Type B pancreatic cell (in vitro differentiated cells): ENCODE results near the gene TGFBR3L. TPM values are rescaled to one million over a fixed set of nuclear protein-coding genes. Genes with fewer than 3 reads are reported as not detected.
"Not testable (repeated sequence)": the region's sequence is repeated elsewhere in the genome, so short reads cannot be mapped to it uniquely, and the experiment has no call there.

ENCODE experiments used
- DNase-seq: peaks from one replicate; pipeline ENCODE4 v3.0.0; 2021; ENCODE audit warnings: mixed read lengths; ENCODE audit not compliant: unreplicated experiment; ENCODE audit errors: extremely low spot score
- H3K27ac Mint-ChIP-seq: 2 replicates; pipeline ENCODE4 v1.8.0; 2021; ENCODE audit warnings: mild to moderate bottlenecking, mixed read lengths
- H3K27me3 Mint-ChIP-seq: 2 replicates; pipeline ENCODE4 v1.8.0; 2021; ENCODE audit warnings: mixed read lengths
- H3K36me3 Mint-ChIP-seq: 2 replicates; pipeline ENCODE4 v1.8.0; 2021; ENCODE audit warnings: mixed read lengths
- H3K4me1 Mint-ChIP-seq: one replicate; pipeline ENCODE4 v1.8.0; 2021; ENCODE audit warnings: mixed read lengths; ENCODE audit not compliant: unreplicated experiment
- H3K4me3 Mint-ChIP-seq: 2 replicates; pipeline ENCODE4 v1.8.0; 2021; ENCODE audit warnings: mild to moderate bottlenecking, mixed read lengths
- H3K9me3 Mint-ChIP-seq: 2 replicates; pipeline ENCODE4 v1.8.0; 2021; ENCODE audit warnings: mixed read lengths
- total RNA-seq: library from RNA; stranded (reverse); gene quantifications from 2 replicates; pipeline ENCODE4 v1.2.1, GENCODE V29; 2021; ENCODE audit warnings: low replicate concordance
- TF ChIP-seq, protein P1 (sequence below): fragments of 200-600 bp; sonication (generic); conservative IDR thresholded peaks from 2 replicates; pipeline ENCODE4 v1.5.0; 2021; ENCODE audit warnings: antibody characterized with exemption, mild to moderate bottlenecking

The TGFBR3L gene
- total RNA-seq, 1 donor from 2014 or later = 1.1 TPM

DNA sequence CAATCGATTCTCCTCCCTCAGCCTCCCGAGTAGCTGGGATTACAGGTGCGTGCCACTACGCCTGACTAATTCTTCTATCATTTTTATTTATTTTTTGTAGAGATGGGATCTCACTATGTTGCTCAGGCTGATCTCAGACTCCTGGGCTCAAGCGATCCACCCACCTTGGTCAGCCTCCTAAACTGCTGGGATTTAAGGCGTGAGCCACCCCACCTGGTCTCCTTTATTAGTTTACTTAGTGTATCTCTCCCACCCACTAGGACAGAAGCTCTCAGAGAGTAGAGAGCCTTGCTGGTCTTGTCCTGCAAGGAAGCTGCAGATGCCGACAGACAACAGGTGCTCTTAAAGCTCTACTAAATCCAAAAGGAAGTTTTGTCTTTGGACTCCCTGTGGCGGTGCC lies 28.8 kb upstream of the TGFBR3L start:
- no peak for DNase-seq
- TF ChIP-seq, protein P1, sequence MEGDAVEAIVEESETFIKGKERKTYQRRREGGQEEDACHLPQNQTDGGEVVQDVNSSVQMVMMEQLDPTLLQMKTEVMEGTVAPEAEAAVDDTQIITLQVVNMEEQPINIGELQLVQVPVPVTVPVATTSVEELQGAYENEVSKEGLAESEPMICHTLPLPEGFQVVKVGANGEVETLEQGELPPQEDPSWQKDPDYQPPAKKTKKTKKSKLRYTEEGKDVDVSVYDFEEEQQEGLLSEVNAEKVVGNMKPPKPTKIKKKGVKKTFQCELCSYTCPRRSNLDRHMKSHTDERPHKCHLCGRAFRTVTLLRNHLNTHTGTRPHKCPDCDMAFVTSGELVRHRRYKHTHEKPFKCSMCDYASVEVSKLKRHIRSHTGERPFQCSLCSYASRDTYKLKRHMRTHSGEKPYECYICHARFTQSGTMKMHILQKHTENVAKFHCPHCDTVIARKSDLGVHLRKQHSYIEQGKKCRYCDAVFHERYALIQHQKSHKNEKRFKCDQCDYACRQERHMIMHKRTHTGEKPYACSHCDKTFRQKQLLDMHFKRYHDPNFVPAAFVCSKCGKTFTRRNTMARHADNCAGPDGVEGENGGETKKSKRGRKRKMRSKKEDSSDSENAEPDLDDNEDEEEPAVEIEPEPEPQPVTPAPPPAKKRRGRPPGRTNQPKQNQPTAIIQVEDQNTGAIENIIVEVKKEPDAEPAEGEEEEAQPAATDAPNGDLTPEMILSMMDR = no peak
- peaks cover 11% of the 10 kb centered on the region for H3K27me3 Mint-ChIP-seq
- H3K4me1 Mint-ChIP-seq = no peaks in the 10 kb centered on the region
- H3K4me3 Mint-ChIP-seq = no peak overlapping the region
- no peaks in the 10 kb centered on the region for H3K36me3 Mint-ChIP-seq
- no peak overlapping the region for H3K27ac Mint-ChIP-seq
- H3K9me3 Mint-ChIP-seq = no peaks in the 10 kb centered on the region

DNA sequence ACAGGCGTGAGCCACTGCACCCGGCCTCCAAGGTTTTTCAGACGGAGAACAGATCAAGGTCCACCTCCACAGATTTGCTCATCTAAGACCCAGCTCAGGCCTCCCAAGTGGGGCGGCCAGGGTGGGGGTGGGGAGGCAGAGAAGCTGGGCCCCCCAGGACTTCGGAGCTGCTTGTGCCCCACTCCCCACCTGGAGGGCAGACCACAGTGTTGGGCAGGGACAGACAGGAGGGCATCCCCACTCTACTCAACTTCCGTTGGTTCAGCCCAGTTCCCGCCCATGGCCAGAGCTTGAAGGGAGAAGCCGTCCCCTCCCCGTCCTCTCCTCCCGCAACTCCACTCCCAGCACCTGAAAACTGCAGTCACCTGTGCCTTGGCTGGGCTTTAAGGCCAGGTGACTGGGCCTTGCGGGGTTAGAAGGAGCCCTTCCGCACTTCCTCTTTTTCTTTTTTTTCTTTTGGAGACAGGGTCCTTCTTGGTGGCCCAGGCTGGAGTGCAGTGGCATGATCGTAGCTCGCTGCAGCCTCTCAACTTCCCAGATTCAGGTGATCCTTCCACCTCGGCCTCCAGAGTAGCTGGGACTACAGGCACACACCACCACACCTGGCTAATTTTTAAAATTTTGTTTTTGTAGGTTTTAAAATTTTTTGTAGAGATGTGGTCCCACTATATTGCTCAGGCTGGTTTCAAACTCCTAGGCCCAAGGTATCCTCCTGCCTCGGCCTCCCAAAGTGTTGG lies 27.1 kb upstream of the TGFBR3L start:
- DNase-seq = no peak
- TF ChIP-seq, protein P1 = no peak
- peaks cover 15% of the 10 kb centered on the region for H3K27me3 Mint-ChIP-seq
- H3K36me3 Mint-ChIP-seq = no peaks in the 10 kb centered on the region
- H3K27ac Mint-ChIP-seq = no peak overlapping the region
- no peaks in the 10 kb centered on the region for H3K4me1 Mint-ChIP-seq
- no peaks in the 10 kb centered on the region for H3K9me3 Mint-ChIP-seq
- no peak overlapping the region for H3K4me3 Mint-ChIP-seq

DNA sequence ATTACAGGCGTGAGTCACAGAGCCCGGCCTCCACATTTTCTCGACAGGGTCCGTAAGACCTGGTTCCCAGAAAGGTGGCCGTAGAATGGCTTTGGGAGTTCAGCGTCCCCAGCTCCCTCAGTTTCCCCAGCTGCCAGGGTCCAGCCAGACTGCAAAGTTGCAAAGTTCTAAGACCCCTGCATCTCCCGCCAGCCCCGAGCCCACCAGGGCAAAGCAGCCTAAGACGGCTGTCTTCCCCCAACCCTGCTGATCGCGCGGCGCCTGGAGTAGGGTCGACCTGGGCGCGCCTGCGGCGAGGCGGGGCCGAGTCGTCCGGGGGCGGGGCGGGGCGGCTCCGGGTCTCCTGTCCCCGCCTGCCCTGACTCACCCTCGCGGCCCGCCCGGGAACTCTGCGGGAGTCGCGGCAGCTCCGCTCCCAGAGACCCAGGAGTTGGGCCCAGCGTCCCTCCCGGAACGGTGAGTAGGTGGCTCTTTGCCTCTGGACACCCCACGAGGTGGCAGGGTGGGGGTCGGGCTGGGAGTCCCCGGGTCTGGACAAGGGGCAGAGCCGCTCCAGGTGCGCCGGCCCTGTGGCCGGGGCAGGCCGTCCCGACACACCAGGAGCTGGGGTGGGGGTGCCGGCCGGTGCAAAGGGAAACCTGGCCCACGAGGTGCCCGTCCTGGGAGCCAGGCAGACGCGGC lies 26.3 kb upstream of the TGFBR3L start, which contains the start of gene LRRC8E:
Gene LRRC8E, plus strand, starts transcription at position 366 of the 681 bp plus-strand sequence. CDS start 7,094 bp downstream, outside the sequence.
- Mint-ChIP-seq H3K27me3 (peaks cover 15% of the 10 kb centered on the region), H3K4me3 (peak within 1 kb of the TSS; percentile 75), H3K9me3 (no peaks in the 10 kb centered on the region), H3K4me1 (no peaks in the 10 kb centered on the region), H3K27ac (no peak within 1 kb of the TSS), H3K36me3 (no peaks in the 10 kb centered on the region)
- DNase-seq = no peak
- TF ChIP-seq, protein P1 = no peak

DNA sequence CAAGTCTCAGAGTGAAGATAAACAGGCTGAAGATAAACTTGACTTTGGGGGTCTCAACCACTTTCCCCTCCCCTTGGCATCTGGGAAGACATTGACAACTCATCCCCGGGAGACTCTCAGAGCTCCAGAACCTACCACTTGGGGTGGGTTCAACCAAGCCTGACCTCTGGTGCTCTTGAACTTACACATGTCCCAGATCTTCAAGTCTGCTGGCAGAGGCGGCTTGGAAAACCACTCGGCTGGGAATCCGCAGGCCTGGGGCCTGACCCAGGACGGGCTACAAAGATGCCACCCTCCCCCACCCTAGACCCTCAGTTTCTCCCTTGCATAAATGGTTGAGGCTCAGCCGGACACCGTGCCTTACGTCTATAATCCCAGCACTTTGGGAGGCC lies 25.8 kb upstream of the TGFBR3L start:
- Mint-ChIP-seq H3K9me3 (no peaks in the 10 kb centered on the region), H3K27ac (no peak overlapping the region), H3K4me1 (no peaks in the 10 kb centered on the region), H3K36me3 (no peaks in the 10 kb centered on the region), H3K27me3 (peaks cover 15% of the 10 kb centered on the region), H3K4me3 (peak overlapping the region; percentile 75)
- DNase-seq = no peak
- TF ChIP-seq, protein P1 = no peak

DNA sequence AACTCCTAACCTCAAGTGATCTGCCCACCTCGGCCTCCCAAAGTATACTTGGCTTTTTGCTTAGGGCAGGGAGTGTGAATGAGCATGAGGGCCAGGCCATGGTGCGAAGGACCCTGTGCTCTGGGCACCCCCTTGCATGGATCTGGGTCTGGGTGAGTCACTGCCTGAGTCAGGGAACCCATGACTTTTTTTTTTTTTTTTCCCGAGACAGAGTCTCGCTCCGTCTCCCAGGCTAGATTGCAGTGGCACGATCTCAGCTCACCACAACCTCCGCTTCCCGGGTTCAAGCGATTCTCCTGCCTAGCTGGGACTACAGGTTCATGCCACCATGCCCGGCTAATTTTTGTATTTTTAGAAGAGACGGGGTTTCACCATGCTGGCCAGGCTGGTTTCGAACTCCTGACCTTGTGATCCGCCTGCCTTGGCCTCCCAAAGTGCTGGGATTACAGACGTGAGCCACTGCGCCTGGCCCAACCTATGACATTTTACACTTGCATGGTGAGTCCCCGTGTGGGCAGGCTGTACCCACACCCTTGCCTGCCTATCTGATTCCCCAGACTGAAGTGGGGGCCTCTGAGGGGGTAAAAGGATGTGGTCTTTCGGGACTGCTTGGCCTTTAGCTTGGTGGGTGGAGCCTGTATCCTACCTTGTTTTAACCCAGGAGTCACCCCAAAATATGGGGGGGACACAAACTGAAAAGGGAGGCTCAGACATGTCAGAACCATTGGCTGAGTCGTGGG lies 21.1 kb upstream of the TGFBR3L start:
- DNase-seq, H3K27ac Mint-ChIP-seq, H3K27me3 Mint-ChIP-seq, H3K4me3 Mint-ChIP-seq, H3K36me3 Mint-ChIP-seq, H3K9me3 Mint-ChIP-seq, H3K4me1 Mint-ChIP-seq: not testable (repeated sequence)
